ENCODE results near the gene IMPACT.

DNA sequence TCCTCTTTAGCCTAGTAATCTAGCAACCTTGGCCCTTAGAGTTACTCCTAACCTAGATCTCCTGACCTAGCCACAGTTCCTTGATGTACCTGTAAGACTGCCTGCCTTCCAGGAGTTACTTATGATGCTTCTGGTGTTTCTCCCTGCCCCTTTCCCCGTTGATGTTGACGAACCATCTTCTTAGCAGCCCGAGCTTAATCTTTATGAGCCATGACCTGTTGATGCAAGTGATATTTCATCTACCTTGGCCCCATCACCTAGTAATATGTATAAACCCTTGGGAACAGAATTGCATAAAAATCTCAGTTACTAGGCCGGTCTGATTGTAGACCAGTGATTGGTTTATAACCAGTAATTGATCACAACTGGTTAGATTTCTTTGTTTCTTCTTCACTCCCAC lies 2.7 kb downstream of the IMPACT start:
- TF ChIP-seq CTCF (IDR thresholded peaks at IDR 0.05): no peak
- TF ChIP-seq POLR2A (IDR thresholded peaks at IDR 0.05): no peak

Data from body of pancreas (tissue), 4 donors.